Epithelial cell of esophagus (primary cell): Measurements from ENCODE around the gene TMEM119.

Source experiments
- DNase-seq: peaks from one replicate; pipeline ENCODE4 v3.0.0; 2010; ENCODE audit warnings: low read depth
- H3K4me3 ChIP-seq: 2 replicates; pipeline ENCODE4 v1.5.1; 2011; ENCODE audit warnings: mild to moderate bottlenecking, low read length, control low read depth
- TF ChIP-seq, protein P1 (sequence below): IDR thresholded peaks from 2 replicates; pipeline ENCODE4 v1.5.1; 2011; ENCODE audit warnings: low read depth, mild to moderate bottlenecking, low read length, control low read depth, inconsistent platforms; ENCODE audit not compliant: insufficient read depth; ENCODE audit errors: missing control alignments

Gene TMEM119

DNA sequence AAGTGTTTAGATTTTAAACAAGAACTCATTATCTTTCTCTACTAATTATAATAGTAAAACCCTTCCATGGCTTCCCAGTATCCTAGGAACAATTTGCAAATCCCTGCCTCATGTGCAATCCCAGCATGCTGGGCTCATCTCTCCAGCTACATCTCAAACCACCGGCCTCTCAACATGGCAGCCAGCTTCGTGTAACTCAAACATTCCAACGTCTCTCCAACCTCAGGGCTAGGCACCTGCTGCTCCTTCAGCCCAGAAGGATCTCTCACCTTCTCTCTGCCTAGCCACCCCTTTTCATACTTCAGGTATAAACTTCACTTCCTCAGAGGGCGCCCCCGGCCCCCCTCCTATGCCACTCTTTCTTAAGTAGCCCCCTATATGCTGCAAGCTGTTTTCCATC, 44.1 kb downstream of the TMEM119 start:
- TF ChIP-seq, protein P1, sequence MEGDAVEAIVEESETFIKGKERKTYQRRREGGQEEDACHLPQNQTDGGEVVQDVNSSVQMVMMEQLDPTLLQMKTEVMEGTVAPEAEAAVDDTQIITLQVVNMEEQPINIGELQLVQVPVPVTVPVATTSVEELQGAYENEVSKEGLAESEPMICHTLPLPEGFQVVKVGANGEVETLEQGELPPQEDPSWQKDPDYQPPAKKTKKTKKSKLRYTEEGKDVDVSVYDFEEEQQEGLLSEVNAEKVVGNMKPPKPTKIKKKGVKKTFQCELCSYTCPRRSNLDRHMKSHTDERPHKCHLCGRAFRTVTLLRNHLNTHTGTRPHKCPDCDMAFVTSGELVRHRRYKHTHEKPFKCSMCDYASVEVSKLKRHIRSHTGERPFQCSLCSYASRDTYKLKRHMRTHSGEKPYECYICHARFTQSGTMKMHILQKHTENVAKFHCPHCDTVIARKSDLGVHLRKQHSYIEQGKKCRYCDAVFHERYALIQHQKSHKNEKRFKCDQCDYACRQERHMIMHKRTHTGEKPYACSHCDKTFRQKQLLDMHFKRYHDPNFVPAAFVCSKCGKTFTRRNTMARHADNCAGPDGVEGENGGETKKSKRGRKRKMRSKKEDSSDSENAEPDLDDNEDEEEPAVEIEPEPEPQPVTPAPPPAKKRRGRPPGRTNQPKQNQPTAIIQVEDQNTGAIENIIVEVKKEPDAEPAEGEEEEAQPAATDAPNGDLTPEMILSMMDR, result no peak
- H3K4me3 ChIP-seq, result no peak overlapping the region
- no peak for DNase-seq

DNA sequence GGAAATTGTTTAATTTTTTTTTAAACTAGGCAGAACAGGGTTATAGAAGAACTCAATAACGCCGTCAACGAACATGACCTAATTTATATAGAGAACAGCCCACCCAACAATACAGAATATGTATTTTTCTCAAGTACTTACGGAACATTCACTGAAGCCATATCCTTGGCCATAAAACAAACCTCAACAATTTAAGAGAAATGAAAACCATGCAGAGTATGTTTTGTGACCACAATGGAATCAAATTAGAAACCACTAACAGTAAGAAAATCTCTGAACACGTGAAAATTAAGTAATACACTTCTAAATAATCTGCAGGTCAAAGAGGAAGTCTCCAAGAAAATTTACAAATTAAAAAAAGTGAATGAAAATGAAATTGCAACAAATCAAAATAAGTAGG, 46.3 kb downstream of the TMEM119 start:
- no peak for DNase-seq
- H3K4me3 ChIP-seq, result no peak overlapping the region

DNA sequence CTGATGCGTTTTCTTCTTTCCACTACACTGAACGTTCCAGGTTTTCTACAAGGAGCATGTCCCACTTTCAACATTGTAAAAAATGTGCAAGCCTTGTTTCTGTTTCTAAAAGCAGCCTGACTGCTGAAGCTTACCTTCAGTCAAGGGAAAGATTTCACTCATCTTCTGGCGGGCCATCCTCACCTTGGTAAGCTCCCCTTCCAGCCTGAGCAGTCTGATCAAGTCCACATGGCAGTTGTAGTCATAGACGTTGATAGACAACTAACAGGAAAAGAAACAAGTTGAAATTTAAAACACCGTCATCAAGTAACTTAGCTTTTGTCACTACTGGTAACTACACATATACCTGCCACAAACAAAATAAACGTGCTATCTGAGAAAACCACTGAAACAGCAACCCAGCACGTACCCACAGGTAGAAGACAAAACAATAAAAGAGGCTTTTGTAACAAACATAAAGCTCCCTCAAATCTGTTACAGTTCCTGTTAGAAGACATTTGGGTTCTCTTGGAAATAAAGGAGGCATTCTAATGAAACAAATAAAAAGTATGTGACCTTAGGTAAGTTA, 48.8 kb downstream of the TMEM119 start:
- TF ChIP-seq, protein P1, result no peak

More for the DNA sequence above, 46.3 kb downstream of the TMEM119 start:
- TF ChIP-seq, protein P1, result no peak

DNA sequence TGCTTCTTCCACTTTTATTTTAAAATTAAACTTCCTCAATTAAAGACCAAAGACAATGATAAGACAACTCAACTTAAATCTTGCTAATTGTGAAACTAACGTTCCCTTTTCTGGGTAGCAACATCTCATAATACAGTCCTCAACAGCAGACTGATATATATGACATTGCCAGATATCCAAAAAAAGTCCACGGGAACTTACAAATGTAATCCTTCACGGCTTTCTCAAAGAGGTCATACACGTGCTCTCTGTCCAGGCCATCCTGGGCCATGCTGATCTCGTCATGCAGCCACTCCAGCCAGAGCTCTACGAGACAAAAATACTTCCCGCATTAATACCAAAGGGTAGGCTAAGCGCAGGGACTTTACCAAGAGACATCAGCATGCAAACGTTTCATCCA, 50.2 kb downstream of the TMEM119 start:
- DNase-seq, result no peak

More for the DNA sequence above, 48.8 kb downstream of the TMEM119 start:
- no peak for DNase-seq
- no peak overlapping the region for H3K4me3 ChIP-seq

DNA sequence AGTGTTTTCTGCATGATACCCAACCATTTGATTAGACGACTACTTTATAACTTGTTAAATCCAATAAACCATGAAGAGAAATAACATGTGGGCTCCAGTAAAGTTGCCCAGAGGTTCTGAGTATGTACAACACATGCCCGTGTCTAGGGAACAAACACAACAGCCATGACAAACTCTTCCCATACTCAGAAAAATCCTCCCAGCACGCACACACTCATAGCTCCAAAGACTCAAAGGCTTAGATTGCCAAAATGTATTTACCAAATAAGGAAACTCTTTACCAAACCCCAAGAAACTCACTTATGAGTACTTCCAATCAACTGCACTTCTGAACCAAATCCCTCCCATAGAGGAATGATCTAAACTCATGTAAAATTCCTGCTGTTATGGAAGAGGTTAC, 54.2 kb downstream of the TMEM119 start:
- no peak overlapping the region for H3K4me3 ChIP-seq
- DNase-seq, result no peak
- TF ChIP-seq, protein P1, result no peak

More for the DNA sequence above, 50.2 kb downstream of the TMEM119 start:
- no peak overlapping the region for H3K4me3 ChIP-seq
- TF ChIP-seq, protein P1, result no peak

DNA sequence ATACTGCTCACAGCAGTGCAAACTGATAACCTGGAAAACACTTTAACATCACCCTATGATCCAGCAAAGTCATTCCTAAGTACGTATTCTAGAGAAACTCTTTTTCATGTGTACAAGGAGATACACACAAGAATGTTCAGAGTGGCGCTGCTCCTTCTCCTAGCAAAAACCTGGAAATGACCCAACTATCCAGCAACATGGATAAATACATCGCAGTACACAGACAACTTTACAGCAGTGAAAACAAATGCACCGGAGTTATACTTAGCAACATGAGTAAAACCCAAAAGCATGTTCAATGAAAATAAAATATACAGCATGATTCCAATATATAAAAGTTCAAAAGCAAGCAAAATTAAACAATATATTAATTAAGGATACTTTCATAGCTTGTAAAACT, 55.6 kb downstream of the TMEM119 start:
- no peak overlapping the region for H3K4me3 ChIP-seq
- no peak for DNase-seq
- TF ChIP-seq, protein P1, result no peak
